G401.6 (cell line): ENCODE measurements around the gene FHL1.

Source experiments
- FAIRE-seq: peaks from 2 replicates; lab custom pipeline; 2012; peaks lifted over from hg19 to GRCh38; lab: Jason Lieb, UNC

FHL1 gene

GRCh38 chrX:136258951-136259350 lies 111.6 kb downstream of the FHL1 start:
- no peak for FAIRE-seq

- no peak for FAIRE-seq
Observed at GRCh38 chrX:136259543-136259942, 112.2 kb downstream of the FHL1 start.

GRCh38 chrX:136260776-136261175 lies 113.4 kb downstream of the FHL1 start:
- no peak for FAIRE-seq
